IMR-90 (cell line): ENCODE data around the gene GAS6. TPM values are rescaled to one million over a fixed set of nuclear protein-coding genes. Genes with fewer than 3 reads are reported as not detected.

Experiments used
- ATAC-seq: fragments of 200-7000 bp; cut with Tn5 transposase; 2 replicates; pipeline ENCODE4 v1.9.1; 2020; ENCODE audit warnings: low read depth, mild to moderate bottlenecking, moderate library complexity
- BruUV-seq: library from RNA; stranded (reverse); fragments of 400-500 nt; replicated peaks from 2 replicates; lab custom pipeline; 2021; lab: Mats Ljungman, UMichigan
- CTCF ChIA-PET: fragments of 300-600 bp; formaldehyde crosslinking; extraction: SDS; loops from one replicate; lab custom pipeline; 2021; ENCODE audit warnings: antibody characterized with exemption; lab: Yijun Ruan, JAX
- POLR2A ChIA-PET: fragments of 300-600 bp; sonication (Branson Sonifier 250); formaldehyde crosslinking; loops from one replicate; lab custom pipeline; 2022; ENCODE audit warnings: antibody characterized with exemption; ENCODE audit not compliant: unreplicated experiment; lab: Charles Lee
- DNase-seq: peaks from one replicate; pipeline ENCODE4 v3.0.0; 2013
- H2AFZ ChIP-seq: replicated peaks from 2 replicates; pipeline ENCODE3; 2013; ENCODE audit warnings: low read length, mild to moderate bottlenecking; ENCODE audit not compliant: poor library complexity
- H2AK5ac ChIP-seq: 2 replicates; pipeline ENCODE4 v1.6.1; 2013; ENCODE audit warnings: low read depth, low read length, inconsistent platforms
- H2AK9ac ChIP-seq: replicated peaks from 2 replicates; pipeline ENCODE3; 2013; ENCODE audit warnings: mild to moderate bottlenecking, low read depth, low read length, moderate library complexity; ENCODE audit not compliant: poor library complexity
- H2BK120ac ChIP-seq: 2 replicates; pipeline ENCODE4 v1.6.1; 2013; ENCODE audit warnings: low read depth, low read length, inconsistent platforms
- H2BK15ac ChIP-seq: 3 replicates; pipeline ENCODE4 v1.6.1; 2013; ENCODE audit warnings: low read depth, low read length, inconsistent platforms
- H2BK20ac ChIP-seq: 2 replicates; pipeline ENCODE4 v1.6.1; 2013; ENCODE audit warnings: low read depth, mild to moderate bottlenecking, inconsistent platforms, low read length, moderate library complexity
- H2BK5ac ChIP-seq: 2 replicates; pipeline ENCODE4 v1.6.1; 2013; ENCODE audit warnings: mild to moderate bottlenecking, low read depth, low read length, inconsistent platforms; ENCODE audit not compliant: poor library complexity, severe bottlenecking
- H3K14ac ChIP-seq: replicated peaks from 2 replicates; pipeline ENCODE4 v1.6.1; 2013; ENCODE audit warnings: low read depth, low read length, inconsistent platforms
- H3K18ac ChIP-seq: 2 replicates; pipeline ENCODE4 v1.6.1; 2013; ENCODE audit warnings: low read depth, low read length, control low read depth
- H3K23ac ChIP-seq: 2 replicates; pipeline ENCODE4 v1.6.1; 2013; ENCODE audit warnings: low read depth, low read length, inconsistent platforms
- H3K27ac ChIP-seq: 2 replicates; pipeline ENCODE4 v1.5.1; 2013; ENCODE audit warnings: mild to moderate bottlenecking, control low read depth, low read length; ENCODE audit not compliant: insufficient read depth
- H3K27me3 ChIP-seq: 2 replicates; pipeline ENCODE4 v1.6.1; 2013; ENCODE audit warnings: low read length; ENCODE audit not compliant: control insufficient read depth, insufficient read depth
- H3K36me3 ChIP-seq: 2 replicates; pipeline ENCODE4 v1.6.1; 2013; ENCODE audit warnings: low read length, mixed read lengths; ENCODE audit not compliant: control insufficient read depth, insufficient read depth
- H3K4ac ChIP-seq: 2 replicates; pipeline ENCODE4 v1.6.1; 2013; ENCODE audit warnings: low read depth, low read length, inconsistent platforms
- H3K4me1 ChIP-seq: 2 replicates; pipeline ENCODE4 v1.6.1; 2013; ENCODE audit warnings: low read length, mixed read lengths; ENCODE audit not compliant: control insufficient read depth, insufficient read depth
- H3K4me2 ChIP-seq: 2 replicates; pipeline ENCODE4 v1.6.1; 2013; ENCODE audit warnings: low read depth, mild to moderate bottlenecking, control low read depth, low read length, moderate library complexity
- H3K4me3 ChIP-seq: 2 replicates; pipeline ENCODE4 v1.5.1; 2013; ENCODE audit warnings: low read depth, mild to moderate bottlenecking, control low read depth, low read length, moderate library complexity; ENCODE audit not compliant: insufficient read depth
- H3K56ac ChIP-seq: 2 replicates; pipeline ENCODE4 v1.6.1; 2013; ENCODE audit warnings: low read length, inconsistent platforms; ENCODE audit not compliant: insufficient read depth; ENCODE audit errors: extremely low read depth
- H3K79me1 ChIP-seq, 2 experiments: 2 replicates each; pipeline ENCODE4 v1.6.1; 2013; ENCODE audit warnings: low read length in 2 of 2, inconsistent platforms in 1 of 2, low read depth in 1 of 2
- H3K9ac ChIP-seq: 2 replicates; pipeline ENCODE4 v1.6.1; 2013; ENCODE audit warnings: low read depth, low read length, control low read depth
- H3K9me1 ChIP-seq: 2 replicates; pipeline ENCODE4 v1.6.1; 2013; ENCODE audit warnings: low read length, inconsistent platforms; ENCODE audit not compliant: insufficient read depth
- H3K9me3 ChIP-seq: 2 replicates; pipeline ENCODE4 v1.6.1; 2013; ENCODE audit warnings: low read length; ENCODE audit not compliant: control insufficient read depth, insufficient read depth
- H4K20me1 ChIP-seq: 2 replicates; pipeline ENCODE4 v1.6.1; 2013; ENCODE audit warnings: low read length, inconsistent platforms; ENCODE audit not compliant: insufficient read depth
- H4K5ac ChIP-seq: 2 replicates; pipeline ENCODE4 v1.6.1; 2013; ENCODE audit warnings: mild to moderate bottlenecking, low read depth, low read length, control low read depth
- H4K8ac ChIP-seq, 2 experiments: 2 replicates each; pipeline ENCODE4 v1.6.1; 2013; ENCODE audit warnings: low read depth in 2 of 2, low read length in 2 of 2, control low read depth in 1 of 2, inconsistent platforms in 1 of 2
- H4K91ac ChIP-seq: 2 replicates; pipeline ENCODE4 v1.6.1; 2013; ENCODE audit warnings: low read depth, low read length, inconsistent platforms; ENCODE audit not compliant: insufficient read depth
- BHLHE40 ChIP-seq: fragments of 150-350 bp; IDR thresholded peaks from 2 replicates; pipeline ENCODE4 v1.6.1; 2016; ENCODE audit warnings: mild to moderate bottlenecking, low read depth, low read length
- CEBPB ChIP-seq: IDR thresholded peaks from 2 replicates; pipeline ENCODE4 v1.6.1; 2012; ENCODE audit warnings: low read depth, low read length, improper control_type of control experiment
- FOS ChIP-seq: fragments of 150-350 bp; IDR thresholded peaks from 2 replicates; pipeline ENCODE4 v1.6.1; 2016; ENCODE audit warnings: low read depth, low read length
- MAZ ChIP-seq: IDR thresholded peaks from 2 replicates; pipeline ENCODE4 v1.6.1; 2012; ENCODE audit warnings: low read depth, mild to moderate bottlenecking, low read length, improper control_type of control experiment, moderate library complexity, borderline replicate concordance
- MXI1 ChIP-seq: IDR thresholded peaks from 2 replicates; pipeline ENCODE4 v1.6.1; 2012; ENCODE audit warnings: low read depth, mild to moderate bottlenecking, low read length, moderate library complexity, borderline replicate concordance
- NFE2L2 ChIP-seq: fragments of 150-350 bp; IDR thresholded peaks from 2 replicates; pipeline ENCODE4 v1.6.1; 2016; ENCODE audit warnings: low read depth, mild to moderate bottlenecking, low read length
- POLR2A ChIP-seq: IDR thresholded peaks from 2 replicates; pipeline ENCODE4 v1.6.1; 2012; ENCODE audit warnings: mild to moderate bottlenecking, low read depth, low read length
- RAD21 ChIP-seq: IDR thresholded peaks from 2 replicates; pipeline ENCODE4 v1.6.1; 2012; ENCODE audit warnings: low read length, improper control_type of control experiment
- RFX5 ChIP-seq: IDR thresholded peaks from 2 replicates; pipeline ENCODE4 v1.8.0; 2012; ENCODE audit warnings: low read depth, mild to moderate bottlenecking, low read length, moderate library complexity
- SMC3 ChIP-seq: fragments of 150-350 bp; IDR thresholded peaks from 2 replicates; pipeline ENCODE4 v1.6.1; 2016; ENCODE audit warnings: low read depth, mild to moderate bottlenecking, antibody characterized with exemption, low read length, moderate library complexity
- WGBS, 2 experiments: methylation state at CpG; one replicate each; pipeline versions ENCODE4 v1.1.5 to v1.1.7; 2013; ENCODE audit warnings: missing lambda C conversion rate in 2 of 2; ENCODE audit not compliant: insufficient read length in 1 of 2; ENCODE audit errors: extremely low coverage in 2 of 2; 5-methylcytosine and 5-hydroxymethylcytosine counted together
- dilution Hi-C: fragments of 300-500 bp; cut with HindIII; formaldehyde crosslinking; loops from one replicate; pipeline ENCODE4 v1.14.3; 2018; ENCODE audit warnings: low sequenced_read_pairs; ENCODE audit not compliant: unreplicated experiment
- in situ Hi-C: fragments of 300-500 bp; cut with MboI; formaldehyde crosslinking; loops from 3 replicates; pipeline ENCODE4 v1.14.3; 2019; ENCODE audit warnings: low sequenced_read_pairs, inconsistent platforms, mixed read lengths
- intact Hi-C: fragments of 100-400 bp; cut with micrococcal nuclease; formaldehyde crosslinking; loops from 2 replicates; pipeline ENCODE4 v1.10.0; 2022
- polyA plus RNA-seq, 3 experiments: library from polyadenylated mRNA; depleted of rRNA; stranded (reverse); fragments of >200 nt; gene quantifications; 2 replicates each; pipeline ENCODE4 v1.2.3, GENCODE V29; 2012; ENCODE audit warnings: low replicate concordance in 1 of 3
- total RNA-seq: library from RNA; depleted of rRNA; stranded (reverse); fragments of >200 nt; gene quantifications from 2 replicates; pipeline ENCODE4 v1.2.3, GENCODE V29; 2012
- TF ChIP-seq, protein P1 (sequence below): conservative IDR thresholded peaks from 2 replicates; pipeline ENCODE4 v1.5.1; 2012; ENCODE audit warnings: mild to moderate bottlenecking, low read depth, low read length, improper control_type of control experiment

Gene GAS6
- total and polyA plus RNA-seq, 2 of the 4 experiments (the other 2 are of a cell fraction) = 220 to 823 TPM

DNA sequence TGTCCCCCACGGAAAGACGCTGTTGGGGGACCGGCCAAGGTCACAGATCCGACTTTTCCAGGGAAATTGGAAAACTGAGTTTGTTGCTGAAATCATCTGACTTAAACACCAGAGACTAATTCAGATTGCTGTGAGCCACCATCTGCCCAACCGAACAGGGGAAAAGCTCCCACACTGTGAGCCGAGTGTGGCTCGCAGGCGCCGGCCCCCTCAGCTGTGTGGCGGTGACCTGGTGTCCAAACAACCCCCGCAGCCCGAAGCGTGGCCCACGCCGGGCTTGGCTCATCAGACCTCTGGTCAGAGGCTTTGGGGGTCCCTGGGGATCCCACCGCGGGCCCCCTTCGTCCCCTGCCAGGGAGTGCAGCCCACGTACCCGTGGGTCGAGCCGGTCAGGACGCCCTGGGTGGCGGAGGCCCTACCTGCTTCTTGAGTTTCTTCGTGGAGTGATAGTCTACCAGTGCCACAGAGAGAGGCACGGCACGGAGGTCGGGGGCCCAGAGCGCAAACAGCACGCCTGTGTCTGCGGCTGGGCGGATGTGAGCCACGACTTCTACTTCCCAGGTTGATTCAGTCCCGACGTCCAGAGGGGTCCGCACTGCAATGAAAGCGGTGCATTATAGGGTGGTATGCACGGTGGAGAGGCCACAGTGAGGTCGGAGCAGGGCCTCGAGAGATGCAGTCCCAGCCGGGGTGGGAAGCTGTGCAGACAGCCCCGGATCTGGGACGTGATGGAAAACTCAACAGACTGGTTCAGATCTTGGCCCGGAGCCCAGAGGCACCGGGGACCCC is 40.7 kb downstream of the GAS6 start:
- Histone ChIP-seq H3K27me3 (no peaks in the 10 kb centered on the region), H2AK5ac (peak overlapping the region; percentile 65; the same call in 1 of the 2 replicates), H2BK5ac (peak overlapping the region; percentile 92), H2BK15ac (no peak overlapping the region), H2AFZ (peak overlapping the region; percentile 51), H4K5ac (no peak overlapping the region), H3K27ac (no peak overlapping the region), H3K36me3 (peaks cover 53% of the 10 kb centered on the region), H3K79me1 (peaks cover 8 to 69% of the 10 kb centered on the region in 2 experiments), H3K23ac (0 out of 2 replicates have a peak overlapping the region, but pooled peaks have one; percentile 16), H3K4me2 (no peak overlapping the region), H3K56ac (no peak overlapping the region), H3K9ac (no peak overlapping the region), H3K18ac (no peak overlapping the region), H4K20me1 (peaks cover 40% of the 10 kb centered on the region), H2BK120ac (peak overlapping the region; percentile 6; the same call in 1 of the 2 replicates), H4K8ac (peak overlapping the region in 1 of 2 experiments; percentile 9; a peak in 1 of 4 replicates), H3K4ac (0 out of 2 replicates have a peak overlapping the region, but pooled peaks have one; percentile 90), H2AK9ac (peak overlapping the region; percentile 78), H4K91ac (no peak overlapping the region), H3K14ac (0 out of 2 replicates have a peak overlapping the region, but pooled peaks have one; percentile 29), H3K4me3 (no peak overlapping the region), H3K9me3 (no peaks in the 10 kb centered on the region), H2BK20ac (no peak overlapping the region), H3K4me1 (peaks cover 23% of the 10 kb centered on the region), H3K9me1 (peaks cover 7% of the 10 kb centered on the region; the same call in 1 of the 2 replicates)
- TF ChIP-seq MXI1 (no peak), SMC3 (no peak), POLR2A (no peak), BHLHE40 (no peak), NFE2L2 (no peak), CEBPB (no peak), MAZ (no peak), RAD21 (no peak), RFX5 (no peak), FOS (no peak)
- TF ChIP-seq, protein P1, sequence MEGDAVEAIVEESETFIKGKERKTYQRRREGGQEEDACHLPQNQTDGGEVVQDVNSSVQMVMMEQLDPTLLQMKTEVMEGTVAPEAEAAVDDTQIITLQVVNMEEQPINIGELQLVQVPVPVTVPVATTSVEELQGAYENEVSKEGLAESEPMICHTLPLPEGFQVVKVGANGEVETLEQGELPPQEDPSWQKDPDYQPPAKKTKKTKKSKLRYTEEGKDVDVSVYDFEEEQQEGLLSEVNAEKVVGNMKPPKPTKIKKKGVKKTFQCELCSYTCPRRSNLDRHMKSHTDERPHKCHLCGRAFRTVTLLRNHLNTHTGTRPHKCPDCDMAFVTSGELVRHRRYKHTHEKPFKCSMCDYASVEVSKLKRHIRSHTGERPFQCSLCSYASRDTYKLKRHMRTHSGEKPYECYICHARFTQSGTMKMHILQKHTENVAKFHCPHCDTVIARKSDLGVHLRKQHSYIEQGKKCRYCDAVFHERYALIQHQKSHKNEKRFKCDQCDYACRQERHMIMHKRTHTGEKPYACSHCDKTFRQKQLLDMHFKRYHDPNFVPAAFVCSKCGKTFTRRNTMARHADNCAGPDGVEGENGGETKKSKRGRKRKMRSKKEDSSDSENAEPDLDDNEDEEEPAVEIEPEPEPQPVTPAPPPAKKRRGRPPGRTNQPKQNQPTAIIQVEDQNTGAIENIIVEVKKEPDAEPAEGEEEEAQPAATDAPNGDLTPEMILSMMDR = no peak
- POLR2A ChIA-PET = no interaction called here
- in situ Hi-C loops = no loop called here
- ATAC-seq (no peak), DNase-seq (no peak)
- 94% methylated on average over 30 of the region's 45 CpGs; no CpG with 5 or more reads in 1 of the 2 experiments for WGBS, 2 experiments
- no TSS peak for BruUV-seq
- dilution Hi-C loops = no loop called here
- intact Hi-C loops = no loop called here
- CTCF ChIA-PET = no interaction called here
